Endothelial cell of umbilical vein (primary cell): Measurements from ENCODE around the gene SNCB. TPM values are rescaled to one million over a fixed set of nuclear protein-coding genes. Genes with fewer than 3 reads are reported as not detected.

Experiments used
- BruUV-seq: library from RNA; stranded (reverse); fragments of 400-500 nt; replicated peaks from 2 replicates; lab custom pipeline; 2021; lab: Mats Ljungman, UMichigan
- CTCF ChIA-PET: fragments of 300-600, 350-600 bp; sonication (Branson Sonifier 250); formaldehyde crosslinking; loops from one replicate; lab custom pipeline; 2021; ENCODE audit warnings: antibody characterized with exemption, inconsistent platforms; lab: Charles Lee
- POLR2A ChIA-PET: fragments of 300-600, 350-600 bp; sonication (Branson Sonifier 250); formaldehyde crosslinking; loops from one replicate; lab custom pipeline; 2021; ENCODE audit warnings: antibody characterized with exemption, inconsistent platforms; lab: Charles Lee
- DNase-seq: peaks from one replicate; pipeline ENCODE4 v3.0.0-alpha.2; 2011; ENCODE audit warnings: low read depth, low spot score
- FAIRE-seq: peaks from 2 replicates; lab custom pipeline; 2011; peaks lifted over from hg19 to GRCh38; lab: Jason Lieb, UNC
- H2AFZ ChIP-seq: 2 replicates; pipeline ENCODE4 v1.6.0; 2012; ENCODE audit warnings: low read depth, low read length, control low read depth, inconsistent platforms
- H3K27ac ChIP-seq: 2 replicates; pipeline ENCODE4 v1.5.1; 2011; ENCODE audit warnings: low read depth, mild to moderate bottlenecking, control low read depth, low read length, moderate library complexity; ENCODE audit not compliant: insufficient read depth
- H3K27me3 ChIP-seq, 2 experiments: 2 replicates each; pipeline versions ENCODE4 v1.6.0 to v1.6.1; 2011; ENCODE audit warnings: low read length in 2 of 2, mixed read lengths in 1 of 2; ENCODE audit not compliant: control insufficient read depth in 2 of 2, insufficient read depth in 2 of 2
- H3K36me3 ChIP-seq, 2 experiments: 2 replicates in 1 of 2; 3 replicates in 1 of 2; pipeline ENCODE4 v1.5.1; 2011; ENCODE audit warnings: low read length in 2 of 2, mild to moderate bottlenecking in 1 of 2, moderate library complexity in 1 of 2; ENCODE audit not compliant: control insufficient read depth in 2 of 2, insufficient read depth in 2 of 2; ENCODE audit errors: extremely low read depth in 1 of 2
- H3K4me1 ChIP-seq: 3 replicates; pipeline ENCODE4 v1.5.1; 2011; ENCODE audit warnings: mild to moderate bottlenecking, low read length; ENCODE audit not compliant: control insufficient read depth, insufficient read depth; ENCODE audit errors: extremely low read depth
- H3K4me2 ChIP-seq: 2 replicates; pipeline ENCODE4 v1.6.1; 2011; ENCODE audit warnings: low read length, control low read depth, mixed read lengths; ENCODE audit not compliant: insufficient read depth
- H3K4me3 ChIP-seq, 3 experiments: fragments of 200-600 bp in 1 of 3; sonication (generic), shearing (Covaris generic) in 1 of 3; replicated peaks in 1 of 3; 2 replicates each; pipeline ENCODE4 v1.5.1; 2011 to 2016; ENCODE audit warnings: control low read depth in 3 of 3, low read length in 3 of 3, mild to moderate bottlenecking in 2 of 3, inconsistent platforms in 1 of 3, low read depth in 1 of 3, moderate library complexity in 1 of 3; ENCODE audit not compliant: insufficient read depth in 1 of 3
- H3K79me2 ChIP-seq: 2 replicates; pipeline ENCODE4 v1.6.0; 2012; ENCODE audit warnings: low read length, inconsistent platforms; ENCODE audit not compliant: control insufficient read depth, insufficient read depth
- H3K9ac ChIP-seq: replicated peaks from 2 replicates; pipeline ENCODE3; 2011; ENCODE audit warnings: low read length, control low read depth; ENCODE audit not compliant: insufficient read depth; ENCODE audit errors: extremely low read depth
- H3K9me1 ChIP-seq: replicated peaks from 3 replicates; pipeline ENCODE4 v1.6.0; 2011; ENCODE audit warnings: mild to moderate bottlenecking, low read length; ENCODE audit not compliant: control insufficient read depth, insufficient read depth; ENCODE audit errors: extremely low read depth
- H3K9me3 ChIP-seq: replicated peaks from 2 replicates; pipeline ENCODE4 v1.5.1; 2012; ENCODE audit warnings: low read length, inconsistent platforms; ENCODE audit not compliant: control insufficient read depth, insufficient read depth
- H4K20me1 ChIP-seq: replicated peaks from 2 replicates; pipeline ENCODE3; 2011; ENCODE audit warnings: mild to moderate bottlenecking, low read length; ENCODE audit not compliant: control insufficient read depth, insufficient read depth; ENCODE audit errors: extremely low read depth
- EZH2 ChIP-seq: IDR thresholded peaks from 2 replicates; pipeline ENCODE4 v1.6.1; 2012; ENCODE audit warnings: borderline replicate concordance, low read depth, mild to moderate bottlenecking, moderate library complexity, low read length, inconsistent platforms; ENCODE audit not compliant: severe bottlenecking
- FOS ChIP-seq: IDR thresholded peaks from 2 replicates; pipeline ENCODE4 v1.6.1; 2011; ENCODE audit warnings: mild to moderate bottlenecking, low read length, moderate library complexity, borderline replicate concordance; ENCODE audit not compliant: insufficient read depth
- GATA2 ChIP-seq: IDR thresholded peaks from 2 replicates; pipeline ENCODE4 v1.7.0; 2011; ENCODE audit warnings: low read depth, mild to moderate bottlenecking, moderate library complexity, mixed read lengths, low read length; ENCODE audit not compliant: insufficient read length, insufficient read depth
- JUN ChIP-seq: IDR thresholded peaks from 2 replicates; pipeline ENCODE4 v1.6.1; 2011; ENCODE audit warnings: borderline replicate concordance, low read depth; ENCODE audit not compliant: insufficient read length, insufficient read depth
- MYC ChIP-seq: IDR thresholded peaks from one replicate; pipeline ENCODE4 v1.6.1; 2011; ENCODE audit warnings: mild to moderate bottlenecking, low read depth, low read length
- POLR2A ChIP-seq: IDR thresholded peaks from 2 replicates; pipeline ENCODE4 v1.6.1; 2012; ENCODE audit warnings: low read depth, mild to moderate bottlenecking, control low read depth, low read length
- POLR2AphosphoS5 ChIP-seq: IDR thresholded peaks from 2 replicates; pipeline ENCODE4 v1.6.1; 2012; ENCODE audit warnings: low read depth, mild to moderate bottlenecking, control low read depth, low read length, moderate library complexity; ENCODE audit not compliant: insufficient read depth
- dilution Hi-C: fragments of 300-500 bp; cut with MboI; formaldehyde crosslinking; loops from one replicate; pipeline ENCODE4 v1.15.0; 2019; ENCODE audit warnings: low sequenced_read_pairs; ENCODE audit not compliant: extremely low pct_ligation_motif_present
- intact Hi-C: fragments of 100-400 bp; cut with micrococcal nuclease; formaldehyde crosslinking; loops from one replicate; pipeline ENCODE4 v1.10.0; 2022
- polyA plus RNA-seq, 4 experiments: library from polyadenylated mRNA; depleted of rRNA in 3 of 4; stranded (reverse) in 3 of 4; unstranded in 1 of 4; fragments of >200 nt; gene quantifications; 2 replicates each; pipeline versions ENCODE4 v1.2.1 to v1.2.3, GENCODE V29; 2011 to 2012; ENCODE audit warnings: missing spikeins in 1 of 4
- total RNA-seq: library from RNA; stranded (reverse); gene quantifications from 2 replicates; pipeline ENCODE4 v1.2.3, GENCODE V29; 2021
- TF ChIP-seq, protein P1 (sequence below), 2 donors: IDR thresholded peaks; 1 replicate in 1 of 2; 2 replicates in 1 of 2; pipeline ENCODE4 v1.5.1; 2011; ENCODE audit warnings: low read length in 2 of 2, mild to moderate bottlenecking in 2 of 2, moderate library complexity in 2 of 2, control low read depth in 1 of 2, inconsistent platforms in 1 of 2, low read depth in 1 of 2; ENCODE audit not compliant: insufficient read depth in 1 of 2; ENCODE audit errors: extremely low read depth in 1 of 2

Gene SNCB
- total and polyA plus RNA-seq, 2 donors (not counting 3 experiments of a cell fraction or from before 2014, with no cell fraction given): 0.08 TPM; not detected in 1

DNA sequence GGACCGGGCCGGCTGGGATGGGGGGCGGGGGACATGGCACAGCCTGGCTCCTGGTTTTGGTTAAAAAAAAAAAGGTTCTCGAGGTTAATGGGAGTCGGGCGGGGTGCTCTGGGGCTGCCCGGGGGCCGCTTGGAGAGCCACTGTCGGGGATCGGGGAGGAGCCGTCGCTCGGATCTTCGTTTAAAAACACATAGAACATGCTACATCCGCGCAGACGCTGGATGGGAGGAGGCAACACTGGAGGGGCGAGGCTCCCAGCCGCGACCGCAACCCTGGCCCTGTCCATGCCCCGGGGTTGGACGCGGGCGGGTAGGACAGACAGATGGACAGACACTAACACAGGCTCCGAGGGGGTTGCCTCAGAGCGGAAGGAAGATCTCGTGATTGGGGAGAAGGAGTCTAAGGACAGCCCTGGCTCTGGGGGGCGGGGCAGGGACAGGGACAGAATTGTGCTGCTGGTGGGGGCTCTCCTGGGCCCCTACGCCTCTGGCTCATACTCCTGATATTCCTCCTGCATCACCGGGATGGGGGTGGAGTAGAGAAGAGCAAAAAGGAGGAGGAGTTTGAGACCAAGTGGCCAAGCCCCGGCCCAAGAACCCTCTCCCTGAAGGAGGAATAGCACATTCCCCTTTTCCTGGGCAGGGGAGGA lies 9.9 kb downstream of the SNCB start:
- TF ChIP-seq EZH2 (peak; percentile 54), POLR2AphosphoS5 (no peak), MYC (no peak)
- BruUV-seq: no TSS peak
- H3K4me1 ChIP-seq: peaks cover 13% of the 10 kb centered on the region
- no peaks in the 10 kb centered on the region for H3K36me3 ChIP-seq
- dilution Hi-C loops: no loop called here
- peak overlapping the region; percentile 24 for H2AFZ ChIP-seq
- H3K9me3 ChIP-seq: no peaks in the 10 kb centered on the region
- H3K9me1 ChIP-seq: no peaks in the 10 kb centered on the region
- POLR2A ChIA-PET: interaction anchor here (0.5 to 0.6 kb wide), 2 partner anchors 13 to 71 kb away, joined by 6 to 7 read pairs; partner anchors contain the start of gene CDHR2
- CTCF ChIA-PET: interaction anchor here (1.8 to 2.1 kb wide), 2 partner anchors 10 to 40 kb away, joined by 7 to 11 read pairs; partner anchors contain the start of genes EIF4E1B and SNCB
- intact Hi-C loops: loop anchor here (1.0 kb wide), 1 partner anchor 10 kb away; the partner anchor contains the start of genes EIF4E1B and SNCB
- H3K4me2 ChIP-seq: no peak overlapping the region
- H3K9ac ChIP-seq: no peak overlapping the region
- no peaks in the 10 kb centered on the region for H4K20me1 ChIP-seq
- H3K27me3 ChIP-seq: peaks cover 34 to 35% of the 10 kb centered on the region in 2 experiments
- no peak overlapping the region for H3K27ac ChIP-seq
- no peak overlapping the region for H3K4me3 ChIP-seq
- H3K79me2 ChIP-seq: no peaks in the 10 kb centered on the region
- DNase-seq (no peak), FAIRE-seq (no peak)

DNA sequence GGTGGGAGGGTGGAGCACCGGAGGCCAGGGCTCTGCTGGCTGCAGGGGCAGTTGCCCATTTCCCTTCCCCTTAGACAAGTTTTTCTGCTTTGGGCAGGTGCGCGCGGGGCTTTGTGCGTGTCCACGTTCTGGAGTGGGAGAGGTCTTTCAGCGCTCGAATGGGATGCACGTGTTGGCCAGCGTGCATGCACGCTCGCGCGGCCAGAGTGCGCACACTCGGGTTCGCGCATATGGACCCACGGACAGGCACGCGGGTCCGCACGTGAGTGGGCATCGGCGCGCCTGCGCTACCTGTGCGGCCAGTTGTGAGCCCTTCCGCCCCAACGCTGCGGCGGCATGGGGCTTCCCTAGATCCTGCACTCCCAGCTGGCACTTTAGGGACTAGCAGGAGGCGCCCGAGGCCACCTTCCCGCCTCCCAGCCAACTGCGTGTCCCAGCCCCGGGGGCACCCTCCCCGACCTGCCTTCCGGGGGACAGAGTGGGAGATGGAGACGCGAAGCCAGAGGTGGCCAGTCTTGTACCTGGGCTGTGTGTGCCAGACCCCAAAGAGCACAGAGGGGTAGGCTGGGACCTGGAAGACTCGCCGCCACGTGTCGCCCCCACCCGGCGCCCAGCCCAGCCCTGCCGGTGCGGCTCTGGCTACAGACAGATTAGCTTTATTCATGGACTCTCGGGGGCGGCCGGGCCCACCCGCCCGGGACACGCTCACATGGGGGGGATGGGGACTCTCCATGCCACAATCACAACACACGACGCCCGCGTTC lies 10.6 kb downstream of the SNCB start:
- dilution Hi-C loops (no loop called here), intact Hi-C loops (loop anchor here (1.0 to 10.0 kb wide), 6 partner anchors 11 to 231 kb away; partner anchors contain the start of genes EIF4E1B, FAF2, HIGD2A and NOP16)
- no peaks in the 10 kb centered on the region for H3K36me3 ChIP-seq
- FAIRE-seq: no peak
- no peak for DNase-seq
- no peak overlapping the region for H3K27ac ChIP-seq
- TF ChIP-seq POLR2A (no peak), MYC (no peak), FOS (no peak), POLR2AphosphoS5 (no peak), GATA2 (no peak), JUN (no peak), EZH2 (peak; percentile 94)
- TF ChIP-seq, protein P1, sequence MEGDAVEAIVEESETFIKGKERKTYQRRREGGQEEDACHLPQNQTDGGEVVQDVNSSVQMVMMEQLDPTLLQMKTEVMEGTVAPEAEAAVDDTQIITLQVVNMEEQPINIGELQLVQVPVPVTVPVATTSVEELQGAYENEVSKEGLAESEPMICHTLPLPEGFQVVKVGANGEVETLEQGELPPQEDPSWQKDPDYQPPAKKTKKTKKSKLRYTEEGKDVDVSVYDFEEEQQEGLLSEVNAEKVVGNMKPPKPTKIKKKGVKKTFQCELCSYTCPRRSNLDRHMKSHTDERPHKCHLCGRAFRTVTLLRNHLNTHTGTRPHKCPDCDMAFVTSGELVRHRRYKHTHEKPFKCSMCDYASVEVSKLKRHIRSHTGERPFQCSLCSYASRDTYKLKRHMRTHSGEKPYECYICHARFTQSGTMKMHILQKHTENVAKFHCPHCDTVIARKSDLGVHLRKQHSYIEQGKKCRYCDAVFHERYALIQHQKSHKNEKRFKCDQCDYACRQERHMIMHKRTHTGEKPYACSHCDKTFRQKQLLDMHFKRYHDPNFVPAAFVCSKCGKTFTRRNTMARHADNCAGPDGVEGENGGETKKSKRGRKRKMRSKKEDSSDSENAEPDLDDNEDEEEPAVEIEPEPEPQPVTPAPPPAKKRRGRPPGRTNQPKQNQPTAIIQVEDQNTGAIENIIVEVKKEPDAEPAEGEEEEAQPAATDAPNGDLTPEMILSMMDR (IDR thresholded peaks at IDR 0.05; ENCODE audit: extremely low read depth in 1 of 2, insufficient read depth in 1 of 2, low read depth in 1 of 2, low read length in 2 of 2): peak in 1 of 2 donors; percentile 3
- H3K4me2 ChIP-seq: no peak overlapping the region
- no peaks in the 10 kb centered on the region for H3K79me2 ChIP-seq
- peaks cover 18% of the 10 kb centered on the region for H3K4me1 ChIP-seq
- no TSS peak for BruUV-seq
- no peaks in the 10 kb centered on the region for H4K20me1 ChIP-seq
- no peaks in the 10 kb centered on the region for H3K9me3 ChIP-seq
- H3K9ac ChIP-seq: no peak overlapping the region
- H2AFZ ChIP-seq: peak overlapping the region; percentile 24
- H3K9me1 ChIP-seq: no peaks in the 10 kb centered on the region
- no peak overlapping the region for H3K4me3 ChIP-seq
- POLR2A ChIA-PET: interaction anchor here (0.6 kb wide), 1 partner anchor 71 kb away, joined by 7 read pairs; the partner anchor contains the start of gene CDHR2
- H3K27me3 ChIP-seq: peaks cover 31% of the 10 kb centered on the region in 2 experiments
- CTCF ChIA-PET: interaction anchor here (1.2 kb wide), 1 partner anchor 46 kb away, joined by 3 read pairs; no protein-coding TSS in a partner anchor
